Measurements from ENCODE around the gene ATG10. TPM values are rescaled to one million over a fixed set of nuclear protein-coding genes. Genes with fewer than 3 reads are reported as not detected.

The ATG10 gene
- total RNA-seq, 1 experiment from 2014 or later: 11.8 TPM

DNA sequence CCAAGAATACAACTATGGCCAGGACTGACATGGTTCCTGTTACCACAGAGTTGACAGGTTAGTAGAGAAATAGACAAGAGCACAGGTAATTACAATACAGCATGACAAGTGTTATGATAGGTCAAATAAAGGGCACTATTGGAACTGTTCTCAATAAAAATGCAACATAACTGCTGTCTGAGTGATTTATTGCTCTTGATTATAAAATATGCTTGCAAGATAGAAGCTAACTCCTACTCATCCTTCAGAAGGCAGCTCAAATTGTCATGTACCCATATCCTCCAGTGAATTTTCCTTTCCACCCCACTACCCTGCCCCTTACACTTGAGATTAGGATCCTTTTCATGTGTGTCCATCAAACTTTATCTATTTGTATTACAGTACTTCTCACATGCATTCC is 35.1 kb upstream of the ATG10 start:
- Histone ChIP-seq H3K4me3 (ENCODE audit: low read length) (no peak overlapping the region), H4K20me1 (ENCODE audit: low read length) (no peaks in the 10 kb centered on the region), H3K9me2 (replicated peaks; ENCODE audit: low read length) (no peaks in the 10 kb centered on the region), H3K79me2 (ENCODE audit: low read length) (no peaks in the 10 kb centered on the region), H3K9ac (ENCODE audit: low read length) (no peak overlapping the region), H3K9me3 (ENCODE audit: low read length) (no peaks in the 10 kb centered on the region), H3F3A (ENCODE audit: low read length, unreplicated experiment) (no peaks in the 10 kb centered on the region), H3K36me3 (ENCODE audit: low read depth, low read length) (no peaks in the 10 kb centered on the region), H3K27me3 (ENCODE audit: low read length) (no peaks in the 10 kb centered on the region), H3K4me2 (ENCODE audit: low read length) (no peak overlapping the region), H3K27ac (ENCODE audit: low read length) (no peak overlapping the region), H2AFZ (ENCODE audit: low read length) (no peak overlapping the region), H3K4me1 (ENCODE audit: insufficient read depth, low read length) (no peaks in the 10 kb centered on the region)
- ChIA-PET POLR2A (ENCODE audit: unreplicated experiment) (no interaction called here), CTCF (no interaction called here)
- no peak for ATAC-seq
- intact Hi-C loops (cut with micrococcal nuclease): no loop called here
- DNase-seq: no peak
- TF ChIP-seq CTCF (conservative IDR thresholded peaks at IDR 0.05; ENCODE audit: low read depth, low read length) (no peak), EZH2phosphoT487 (IDR thresholded peaks at IDR 0.05; ENCODE audit: borderline replicate concordance, low read length) (no peak), EZH2 (IDR thresholded peaks at IDR 0.05; ENCODE audit: low read length, unreplicated experiment) (no peak)
- no TSS peak for BruUV-seq (replicated peaks)

- ChIA-PET POLR2A (ENCODE audit: unreplicated experiment) (no interaction called here), CTCF (no interaction called here)
- no peaks in the 10 kb centered on the region for H3K36me3 ChIP-seq (ENCODE audit: low read depth, low read length)
- intact Hi-C loops (cut with micrococcal nuclease): no loop called here
- H3K4me3 ChIP-seq (ENCODE audit: low read length): no peak overlapping the region
- H3K27me3 ChIP-seq (ENCODE audit: low read length): no peaks in the 10 kb centered on the region
- no peaks in the 10 kb centered on the region for H3K79me2 ChIP-seq (ENCODE audit: low read length)
- no peaks in the 10 kb centered on the region for H3F3A ChIP-seq (ENCODE audit: low read length, unreplicated experiment)
- no TSS peak for BruUV-seq (replicated peaks)
- H3K27ac ChIP-seq (ENCODE audit: low read length): no peak overlapping the region
- no peak overlapping the region for H3K4me2 ChIP-seq (ENCODE audit: low read length)
- no peaks in the 10 kb centered on the region for H3K9me3 ChIP-seq (ENCODE audit: low read length)
- no peak overlapping the region for H2AFZ ChIP-seq (ENCODE audit: low read length)
- H3K4me1 ChIP-seq (ENCODE audit: insufficient read depth, low read length): no peaks in the 10 kb centered on the region
- ATAC-seq: no peak
- no peak overlapping the region for H3K9ac ChIP-seq (ENCODE audit: low read length)
- H3K9me2 ChIP-seq (replicated peaks; ENCODE audit: low read length): no peaks in the 10 kb centered on the region
- H4K20me1 ChIP-seq (ENCODE audit: low read length): no peaks in the 10 kb centered on the region
- TF ChIP-seq EZH2 (IDR thresholded peaks at IDR 0.05; ENCODE audit: low read length, unreplicated experiment): no peak
- no peak for TF ChIP-seq EZH2phosphoT487 (IDR thresholded peaks at IDR 0.05; ENCODE audit: borderline replicate concordance, low read length)
- no peak for TF ChIP-seq CTCF (conservative IDR thresholded peaks at IDR 0.05; ENCODE audit: low read depth, low read length)
- no peak for DNase-seq
Measured at GRCh38 chr5:81942746-81943145, 29.1 kb upstream of the ATG10 start.

DNA sequence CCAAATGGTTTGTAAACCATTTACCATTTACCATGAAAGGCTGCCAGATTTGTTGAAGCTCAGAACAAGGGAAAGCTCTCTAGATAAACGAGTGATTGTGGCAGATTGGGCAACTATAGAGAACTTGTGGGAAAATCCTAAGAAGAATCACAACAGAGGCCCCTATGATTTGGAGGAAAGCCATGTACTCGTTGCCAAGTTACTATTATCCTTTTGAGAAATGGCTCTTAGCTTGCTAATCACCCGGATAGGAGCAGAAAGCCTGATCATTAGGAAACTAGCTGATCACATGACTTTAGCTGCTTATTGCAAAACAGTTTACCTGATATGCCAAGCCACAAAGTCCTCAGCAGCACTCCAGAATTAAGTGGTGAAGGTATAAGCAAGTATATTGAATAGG is 23.5 kb upstream of the ATG10 start:
- TF ChIP-seq EZH2 (IDR thresholded peaks at IDR 0.05; ENCODE audit: low read length, unreplicated experiment) (no peak), CTCF (conservative IDR thresholded peaks at IDR 0.05; ENCODE audit: low read depth, low read length) (no peak), EZH2phosphoT487 (IDR thresholded peaks at IDR 0.05; ENCODE audit: borderline replicate concordance, low read length) (no peak)
- H3K79me2 ChIP-seq (ENCODE audit: low read length): no peaks in the 10 kb centered on the region
- no peak overlapping the region for H3K4me3 ChIP-seq (ENCODE audit: low read length)
- H3K9ac ChIP-seq (ENCODE audit: low read length): no peak overlapping the region
- H3K9me2 ChIP-seq (replicated peaks; ENCODE audit: low read length): no peaks in the 10 kb centered on the region
- BruUV-seq (replicated peaks): no TSS peak
- H3K4me2 ChIP-seq (ENCODE audit: low read length): no peak overlapping the region
- H3K36me3 ChIP-seq (ENCODE audit: low read depth, low read length): no peaks in the 10 kb centered on the region
- DNase-seq (no peak), ATAC-seq (no peak)
- no peaks in the 10 kb centered on the region for H3K27me3 ChIP-seq (ENCODE audit: low read length)
- ChIA-PET POLR2A (ENCODE audit: unreplicated experiment) (no interaction called here), CTCF (no interaction called here)
- intact Hi-C loops (cut with micrococcal nuclease): no loop called here
- no peaks in the 10 kb centered on the region for H3K4me1 ChIP-seq (ENCODE audit: insufficient read depth, low read length)
- no peaks in the 10 kb centered on the region for H3F3A ChIP-seq (ENCODE audit: low read length, unreplicated experiment)
- H3K9me3 ChIP-seq (ENCODE audit: low read length): no peaks in the 10 kb centered on the region
- H4K20me1 ChIP-seq (ENCODE audit: low read length): no peaks in the 10 kb centered on the region
- no peak overlapping the region for H3K27ac ChIP-seq (ENCODE audit: low read length)
- H2AFZ ChIP-seq (ENCODE audit: low read length): no peak overlapping the region
